Measurements from ENCODE around the gene GGCT. TPM values are rescaled to one million over a fixed set of nuclear protein-coding genes. Genes with fewer than 3 reads are reported as not detected.

GGCT gene
- total RNA-seq, result 10 to 100 TPM in 3 of 4 donors, 1 to 10 TPM in 1; 7.4 to 20.0 (median 12.8) TPM

DNA sequence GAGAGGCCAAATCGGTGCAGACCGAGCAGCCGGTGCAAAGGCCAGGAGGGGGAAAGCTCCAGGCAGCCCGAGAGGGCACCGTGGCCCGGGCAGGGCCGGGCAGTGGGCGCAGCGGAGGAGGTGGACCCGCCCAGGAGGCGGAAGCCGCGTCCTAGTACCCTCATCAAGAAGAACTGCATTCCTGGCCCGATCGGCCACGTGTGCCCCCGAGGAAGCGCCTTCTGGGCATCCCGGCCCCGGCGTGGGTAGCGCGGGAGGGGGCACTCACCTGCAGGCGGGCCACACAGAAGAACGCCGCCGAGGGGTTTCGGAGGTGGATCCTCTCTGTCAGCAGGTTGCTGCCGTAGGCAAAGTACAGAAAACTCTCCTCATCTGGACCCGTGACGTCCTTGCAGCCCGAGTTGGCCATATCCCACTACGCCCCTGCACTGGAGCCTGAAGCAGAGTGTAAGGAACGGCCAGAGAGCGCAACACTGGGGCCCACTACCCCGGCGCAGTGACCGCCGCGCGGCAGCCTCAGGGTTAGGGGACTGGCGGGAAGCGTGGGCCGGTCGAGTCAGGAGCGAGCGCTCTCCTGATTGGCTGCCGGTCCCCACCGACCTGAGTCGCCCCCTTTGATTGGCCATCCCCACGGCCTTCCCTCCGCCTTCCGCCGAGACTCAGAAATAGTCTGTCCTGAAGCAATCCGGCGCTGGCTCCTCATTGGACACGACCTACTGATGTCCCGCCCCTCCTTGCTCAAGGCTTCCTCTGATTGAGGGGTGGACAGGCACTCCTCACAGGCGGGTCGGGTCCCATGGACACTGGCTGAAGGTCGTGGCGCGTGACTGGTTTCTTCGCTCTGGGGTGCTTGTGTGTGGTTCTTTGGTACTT is at the start of gene GGCT:
Gene GGCT (minus strand): TSS at position 529 of the 873 bp plus-strand sequence. CDS start 120 bp downstream, at position 409.
- H3K36me3 ChIP-seq, result no peaks in the 10 kb centered on the region
- in situ Hi-C loops (cut with MboI; ENCODE audit: low sequenced_read_pairs in 4 of 4) (no loop called here), intact Hi-C loops (cut with DNase I; ENCODE audit: low total_unique reads) (loop anchor here (2.0 to 10.0 kb wide), 2 partner anchors 26 to 220 kb away; partner anchors contain the start of genes NOD1 and ZNRF2)
- TF ChIP-seq, protein P1, sequence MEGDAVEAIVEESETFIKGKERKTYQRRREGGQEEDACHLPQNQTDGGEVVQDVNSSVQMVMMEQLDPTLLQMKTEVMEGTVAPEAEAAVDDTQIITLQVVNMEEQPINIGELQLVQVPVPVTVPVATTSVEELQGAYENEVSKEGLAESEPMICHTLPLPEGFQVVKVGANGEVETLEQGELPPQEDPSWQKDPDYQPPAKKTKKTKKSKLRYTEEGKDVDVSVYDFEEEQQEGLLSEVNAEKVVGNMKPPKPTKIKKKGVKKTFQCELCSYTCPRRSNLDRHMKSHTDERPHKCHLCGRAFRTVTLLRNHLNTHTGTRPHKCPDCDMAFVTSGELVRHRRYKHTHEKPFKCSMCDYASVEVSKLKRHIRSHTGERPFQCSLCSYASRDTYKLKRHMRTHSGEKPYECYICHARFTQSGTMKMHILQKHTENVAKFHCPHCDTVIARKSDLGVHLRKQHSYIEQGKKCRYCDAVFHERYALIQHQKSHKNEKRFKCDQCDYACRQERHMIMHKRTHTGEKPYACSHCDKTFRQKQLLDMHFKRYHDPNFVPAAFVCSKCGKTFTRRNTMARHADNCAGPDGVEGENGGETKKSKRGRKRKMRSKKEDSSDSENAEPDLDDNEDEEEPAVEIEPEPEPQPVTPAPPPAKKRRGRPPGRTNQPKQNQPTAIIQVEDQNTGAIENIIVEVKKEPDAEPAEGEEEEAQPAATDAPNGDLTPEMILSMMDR (IDR thresholded peaks at IDR 0.05 in 4 of 5, conservative IDR thresholded peaks at IDR 0.05 in 1 of 5), result peak in 1 of 5 experiments; percentile 11
- TF ChIP-seq POLR2A (IDR thresholded peaks at IDR 0.05), result peak; percentile 66 to 90
- no peaks in the 10 kb centered on the region for H3K27me3 ChIP-seq
- peak within 1 kb of the TSS; percentile 89 to 99 (median 94) for H3K4me3 ChIP-seq
- H3K9me3 ChIP-seq, result no peaks in the 10 kb centered on the region
- ATAC-seq, result peak; percentile 99
- H3K4me1 ChIP-seq, result peaks cover 12 to 21% of the 10 kb centered on the region in 2 donors
- DNase-seq, result peak; percentile 100
- H3K27ac ChIP-seq, result peak within 1 kb of the TSS; percentile 91 to 96 (median 94)

GRCh38 chr7:30553546-30553945 is 48.9 kb upstream of the GGCT start:
- peaks cover 12 to 15% of the 10 kb centered on the region in 2 donors for H3K4me1 ChIP-seq
- no peak overlapping the region for H3K27ac ChIP-seq
- no peaks in the 10 kb centered on the region for H3K27me3 ChIP-seq
- no peak for DNase-seq
- H3K4me3 ChIP-seq, result no peak overlapping the region
- H3K9me3 ChIP-seq, result no peaks in the 10 kb centered on the region
- no peak for TF ChIP-seq POLR2A (IDR thresholded peaks at IDR 0.05)
- TF ChIP-seq, protein P1 (IDR thresholded peaks at IDR 0.05 in 4 of 5, conservative IDR thresholded peaks at IDR 0.05 in 1 of 5), result no peak
- in situ Hi-C loops (cut with MboI; ENCODE audit: low sequenced_read_pairs in 4 of 4), result loop anchor here in 1 of 4 donors (25.0 kb wide), 1 partner anchor 391 kb away; no protein-coding TSS in a partner anchor
- intact Hi-C loops (cut with DNase I; ENCODE audit: low total_unique reads), result no loop called here
- H3K36me3 ChIP-seq, result no peaks in the 10 kb centered on the region
- no peak for ATAC-seq

GRCh38 chr7:30553141-30553540 is 48.5 kb upstream of the GGCT start:
- Histone ChIP-seq H3K36me3 (no peaks in the 10 kb centered on the region), H3K27ac (no peak overlapping the region), H3K4me3 (no peak overlapping the region), H3K4me1 (peaks cover 12 to 15% of the 10 kb centered on the region in 2 donors), H3K27me3 (no peaks in the 10 kb centered on the region), H3K9me3 (no peaks in the 10 kb centered on the region)
- in situ Hi-C loops (cut with MboI; ENCODE audit: low sequenced_read_pairs in 4 of 4) (loop anchor here in 1 of 4 donors (25.0 kb wide), 1 partner anchor 391 kb away; no protein-coding TSS in a partner anchor), intact Hi-C loops (cut with DNase I; ENCODE audit: low total_unique reads) (no loop called here)
- DNase-seq, result no peak
- TF ChIP-seq POLR2A (IDR thresholded peaks at IDR 0.05), result no peak
- TF ChIP-seq, protein P1 (IDR thresholded peaks at IDR 0.05 in 4 of 5, conservative IDR thresholded peaks at IDR 0.05 in 1 of 5), result no peak
- no peak for ATAC-seq

DNA sequence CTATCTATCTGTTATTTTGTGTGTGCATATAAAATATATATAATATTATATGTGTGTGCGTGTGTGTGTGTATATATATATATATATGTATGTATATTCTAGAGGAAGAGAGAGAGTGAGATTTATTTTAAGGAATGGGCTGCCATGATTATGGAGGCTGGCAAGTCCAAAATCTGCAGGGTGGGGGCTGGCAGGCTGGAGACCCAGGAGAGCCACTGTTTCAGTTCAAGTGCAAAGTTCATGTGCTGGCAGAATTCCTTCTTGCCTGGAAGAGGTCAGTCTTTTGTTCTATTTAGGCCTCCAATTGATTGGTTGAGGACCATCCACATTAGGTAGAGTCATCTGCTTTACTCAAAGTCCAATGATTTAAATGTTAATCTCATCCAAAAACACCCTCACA is 47.7 kb upstream of the GGCT start:
- Histone ChIP-seq H3K27ac (no peak overlapping the region), H3K4me3 (no peak overlapping the region), H3K27me3 (no peaks in the 10 kb centered on the region), H3K4me1 (peaks cover 12 to 15% of the 10 kb centered on the region in 2 donors), H3K36me3 (no peaks in the 10 kb centered on the region), H3K9me3 (no peaks in the 10 kb centered on the region)
- DNase-seq, result no peak
- TF ChIP-seq, protein P1 (IDR thresholded peaks at IDR 0.05 in 4 of 5, conservative IDR thresholded peaks at IDR 0.05 in 1 of 5), result no peak
- no peak for TF ChIP-seq POLR2A (IDR thresholded peaks at IDR 0.05)
- intact Hi-C loops (cut with DNase I; ENCODE audit: low total_unique reads), result no loop called here
- in situ Hi-C loops (cut with MboI; ENCODE audit: low sequenced_read_pairs in 4 of 4), result loop anchor here in 1 of 4 donors (25.0 kb wide), 1 partner anchor 390 kb away; no protein-coding TSS in a partner anchor
- ATAC-seq, result no peak

Data from gastrocnemius medialis (tissue), 4 donors.